ENCODE results near the gene ICE2.

DNA sequence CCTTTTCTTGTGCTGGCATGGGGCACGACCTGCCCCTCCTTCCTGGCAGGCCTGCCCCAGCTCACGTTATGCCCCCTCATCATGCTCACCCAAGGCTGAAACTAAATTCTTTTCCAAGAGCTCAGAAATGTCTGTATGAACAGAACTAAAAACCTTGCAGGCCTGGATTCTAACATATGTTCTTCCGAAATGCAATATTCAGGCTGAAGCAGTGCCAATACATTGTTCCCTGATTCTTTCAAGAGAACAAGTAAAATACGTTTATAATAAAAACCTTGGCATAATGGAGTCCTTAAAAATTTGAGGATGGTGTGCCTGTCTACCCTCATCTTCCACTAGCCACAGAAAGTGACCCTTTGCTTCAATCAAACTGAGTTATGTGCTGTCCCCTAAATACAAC is 48.5 kb upstream of the ICE2 start:
- TF ChIP-seq ZNF274 (IDR thresholded peaks at IDR 0.05; ENCODE audit: low read depth, low read length) (no peak), SUZ12 (IDR thresholded peaks at IDR 0.05; ENCODE audit: extremely low read depth, insufficient read depth, insufficient read length) (no peak)
